GM12865 (cell line): ENCODE results near the gene NAA16.

Experiments
- DNase-seq: peaks from one replicate; pipeline ENCODE4 v3.0.0; 2010; ENCODE audit warnings: low read depth
- H3K4me3 ChIP-seq: 2 replicates; pipeline ENCODE4 v1.5.1; 2011; ENCODE audit warnings: mild to moderate bottlenecking, low read depth, low read length, control low read depth
- CTCF ChIP-seq: IDR thresholded peaks from 2 replicates; pipeline ENCODE4 v1.5.1; 2011; ENCODE audit warnings: low read length, control low read depth, low read depth, inconsistent platforms; ENCODE audit not compliant: insufficient read depth; ENCODE audit errors: missing control alignments

NAA16 gene

GRCh38 chr13:41388143-41388881 lies 77.2 kb downstream of the NAA16 start:
- DNase-seq, result no peak
- no peak for TF ChIP-seq CTCF
- H3K4me3 ChIP-seq, result no peak overlapping the region

GRCh38 chr13:41389580-41389979 lies 78.5 kb downstream of the NAA16 start:
- no peak overlapping the region for H3K4me3 ChIP-seq
- DNase-seq, result no peak
- no peak for TF ChIP-seq CTCF

GRCh38 chr13:41394166-41394565 lies 83.1 kb downstream of the NAA16 start:
- no peak for TF ChIP-seq CTCF
- DNase-seq, result no peak

GRCh38 chr13:41398494-41399170 lies 87.6 kb downstream of the NAA16 start:
- no peak overlapping the region for H3K4me3 ChIP-seq
- no peak for TF ChIP-seq CTCF
- no peak for DNase-seq

More at GRCh38 chr13:41394166-41394565, 83.1 kb downstream of the NAA16 start:
- no peak overlapping the region for H3K4me3 ChIP-seq

GRCh38 chr13:41401366-41401765 lies 90.3 kb downstream of the NAA16 start:
- no peak for DNase-seq
- TF ChIP-seq CTCF, result no peak
- no peak overlapping the region for H3K4me3 ChIP-seq

- no peak for DNase-seq
- no peak for TF ChIP-seq CTCF
- no peak overlapping the region for H3K4me3 ChIP-seq
These were observed 91.8 kb downstream of the NAA16 start for GRCh38 chr13:41402691-41403511.
